Uterus (tissue), 2 donors: ENCODE data around the gene NEGR1.

Experiments used
- POLR2A ChIP-seq, 2 donors: fragments of 450-650 bp; IDR thresholded peaks; one replicate each; pipeline ENCODE4 v1.6.1; 2016; ENCODE audit warnings: antibody characterized with exemption in 2 of 2, mild to moderate bottlenecking in 1 of 2, moderate library complexity in 1 of 2
- TF ChIP-seq, protein P1 (sequence below), 4 experiments: fragments of 200-600 bp in 2 of 4; fragments of 450-650 bp in 2 of 4; sonication (generic) in 2 of 4; IDR thresholded peaks; one replicate each; pipeline ENCODE4 v1.5.1; 2016 to 2019; ENCODE audit warnings: antibody characterized with exemption in 4 of 4, mild to moderate bottlenecking in 2 of 4, moderate library complexity in 1 of 4

DNA sequence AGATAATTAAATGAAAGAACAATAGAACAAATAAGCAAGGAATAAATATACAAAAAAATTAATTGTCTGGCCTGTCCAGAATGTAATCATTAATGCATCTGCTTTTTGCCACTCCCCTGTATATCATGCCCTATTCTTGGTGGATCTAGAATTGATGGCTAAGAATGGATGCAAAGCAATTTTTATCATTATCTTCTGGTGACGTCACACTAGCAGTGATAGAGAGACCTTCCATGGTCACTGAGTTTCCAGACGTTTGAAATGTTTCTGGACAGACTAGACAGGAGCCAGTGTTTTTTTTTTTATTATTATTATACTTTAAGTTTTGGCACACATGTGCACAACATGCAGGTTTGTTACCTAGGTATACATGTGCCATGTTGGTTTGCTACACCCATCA, 563.0 kb downstream of the NEGR1 start:
- no peak for TF ChIP-seq POLR2A (IDR thresholded peaks at IDR 0.05)
- TF ChIP-seq, protein P1, sequence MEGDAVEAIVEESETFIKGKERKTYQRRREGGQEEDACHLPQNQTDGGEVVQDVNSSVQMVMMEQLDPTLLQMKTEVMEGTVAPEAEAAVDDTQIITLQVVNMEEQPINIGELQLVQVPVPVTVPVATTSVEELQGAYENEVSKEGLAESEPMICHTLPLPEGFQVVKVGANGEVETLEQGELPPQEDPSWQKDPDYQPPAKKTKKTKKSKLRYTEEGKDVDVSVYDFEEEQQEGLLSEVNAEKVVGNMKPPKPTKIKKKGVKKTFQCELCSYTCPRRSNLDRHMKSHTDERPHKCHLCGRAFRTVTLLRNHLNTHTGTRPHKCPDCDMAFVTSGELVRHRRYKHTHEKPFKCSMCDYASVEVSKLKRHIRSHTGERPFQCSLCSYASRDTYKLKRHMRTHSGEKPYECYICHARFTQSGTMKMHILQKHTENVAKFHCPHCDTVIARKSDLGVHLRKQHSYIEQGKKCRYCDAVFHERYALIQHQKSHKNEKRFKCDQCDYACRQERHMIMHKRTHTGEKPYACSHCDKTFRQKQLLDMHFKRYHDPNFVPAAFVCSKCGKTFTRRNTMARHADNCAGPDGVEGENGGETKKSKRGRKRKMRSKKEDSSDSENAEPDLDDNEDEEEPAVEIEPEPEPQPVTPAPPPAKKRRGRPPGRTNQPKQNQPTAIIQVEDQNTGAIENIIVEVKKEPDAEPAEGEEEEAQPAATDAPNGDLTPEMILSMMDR (IDR thresholded peaks at IDR 0.05), result no peak
